A673 (cell line): ENCODE measurements around the gene FHL2. TPM values are rescaled to one million over a fixed set of nuclear protein-coding genes. Genes with fewer than 3 reads are reported as not detected.

ENCODE experiments used
- BruUV-seq: library from RNA; stranded (reverse); fragments of 400-500 nt; replicated peaks from 2 replicates; lab custom pipeline; 2021; lab: Mats Ljungman, UMichigan
- CTCF ChIA-PET: fragments of 300-600 bp; sonication (Branson Sonifier 250); formaldehyde crosslinking; loops from one replicate; lab custom pipeline; 2022; ENCODE audit warnings: antibody characterized with exemption; lab: Charles Lee
- POLR2A ChIA-PET: fragments of 300-600 bp; sonication (Branson Sonifier 250); formaldehyde crosslinking; loops from one replicate; lab custom pipeline; 2022; ENCODE audit warnings: antibody characterized with exemption; ENCODE audit not compliant: low non-redundant PET; lab: Charles Lee
- DNase-seq: peaks from one replicate; pipeline ENCODE4 v3.0.0-alpha.2; 2015; ENCODE audit warnings: low spot score
- H3K27ac ChIP-seq: fragments of 200-600 bp; sonication (generic); 2 replicates; pipeline ENCODE4 v1.5.1; 2016; ENCODE audit warnings: mixed run types, low read depth, mild to moderate bottlenecking, mixed read lengths, antibody characterized with exemption, low read length; ENCODE audit not compliant: poor library complexity, severe bottlenecking
- H3K27me3 ChIP-seq: fragments of 200-600 bp; sonication (generic); replicated peaks from 2 replicates; pipeline ENCODE4 v1.6.1; 2017; ENCODE audit warnings: mixed run types, low read depth, mild to moderate bottlenecking, mixed read lengths, antibody characterized with exemption, low read length; ENCODE audit not compliant: insufficient read depth, poor library complexity
- H3K36me3 ChIP-seq: fragments of 200-600 bp; sonication (generic); 2 replicates; pipeline ENCODE4 v1.6.1; 2016; ENCODE audit warnings: mixed run types, mild to moderate bottlenecking, mixed read lengths, antibody characterized with exemption, low read length; ENCODE audit not compliant: insufficient read depth, poor library complexity, severe bottlenecking
- H3K4me1 ChIP-seq: fragments of 200-600 bp; sonication (generic); 2 replicates; pipeline ENCODE4 v1.6.1; 2017; ENCODE audit warnings: mixed run types, mild to moderate bottlenecking, mixed read lengths, antibody characterized with exemption, low read length; ENCODE audit not compliant: insufficient read depth, poor library complexity, severe bottlenecking
- H3K4me3 ChIP-seq: fragments of 200-600 bp; sonication (generic); 2 replicates; pipeline ENCODE4 v1.5.1; 2016; ENCODE audit warnings: low read depth, mixed run types, mild to moderate bottlenecking, mixed read lengths, low read length; ENCODE audit not compliant: poor library complexity, severe bottlenecking
- H3K9me3 ChIP-seq: fragments of 200-600 bp; sonication (generic); 2 replicates; pipeline ENCODE4 v1.6.1; 2016; ENCODE audit warnings: mixed run types, low read depth, mild to moderate bottlenecking, mixed read lengths, antibody characterized with exemption, low read length; ENCODE audit not compliant: poor library complexity, severe bottlenecking
- EZH2 ChIP-seq: fragments of 200-600 bp; sonication (generic); IDR thresholded peaks from 2 replicates; pipeline ENCODE4 v1.6.1; 2017; ENCODE audit warnings: borderline replicate concordance, low read depth, mild to moderate bottlenecking, mixed read lengths, antibody characterized with exemption, low read length; ENCODE audit not compliant: poor library complexity, severe bottlenecking
- intact Hi-C: fragments of 100-400 bp; cut with micrococcal nuclease; formaldehyde crosslinking; loops from one replicate; pipeline ENCODE4 v1.10.0; 2022; ENCODE audit not compliant: unreplicated experiment
- total RNA-seq: library from RNA; stranded (reverse); gene quantifications from 2 replicates; pipeline ENCODE4 v1.2.3, GENCODE V29; 2021
- TF ChIP-seq, protein P1 (sequence below): fragments of 300-800, 200-600 bp; sonication (generic); conservative IDR thresholded peaks from 2 replicates; pipeline ENCODE4 v1.5.1; 2017; ENCODE audit warnings: low read depth, mild to moderate bottlenecking, antibody characterized with exemption, low read length, moderate library complexity, mixed read lengths

FHL2 gene
- total RNA-seq, 1 experiment from 2014 or later, result 4.7 TPM

GRCh38 chr2:105387225-105387624 is 11.6 kb downstream of the FHL2 start:
- Histone ChIP-seq H3K4me1 (no peaks in the 10 kb centered on the region), H3K27ac (no peak overlapping the region), H3K4me3 (no peak overlapping the region), H3K9me3 (no peaks in the 10 kb centered on the region), H3K36me3 (no peaks in the 10 kb centered on the region), H3K27me3 (no peaks in the 10 kb centered on the region)
- DNase-seq, result no peak
- CTCF ChIA-PET, result no interaction called here
- no peak for TF ChIP-seq EZH2
- TF ChIP-seq, protein P1, sequence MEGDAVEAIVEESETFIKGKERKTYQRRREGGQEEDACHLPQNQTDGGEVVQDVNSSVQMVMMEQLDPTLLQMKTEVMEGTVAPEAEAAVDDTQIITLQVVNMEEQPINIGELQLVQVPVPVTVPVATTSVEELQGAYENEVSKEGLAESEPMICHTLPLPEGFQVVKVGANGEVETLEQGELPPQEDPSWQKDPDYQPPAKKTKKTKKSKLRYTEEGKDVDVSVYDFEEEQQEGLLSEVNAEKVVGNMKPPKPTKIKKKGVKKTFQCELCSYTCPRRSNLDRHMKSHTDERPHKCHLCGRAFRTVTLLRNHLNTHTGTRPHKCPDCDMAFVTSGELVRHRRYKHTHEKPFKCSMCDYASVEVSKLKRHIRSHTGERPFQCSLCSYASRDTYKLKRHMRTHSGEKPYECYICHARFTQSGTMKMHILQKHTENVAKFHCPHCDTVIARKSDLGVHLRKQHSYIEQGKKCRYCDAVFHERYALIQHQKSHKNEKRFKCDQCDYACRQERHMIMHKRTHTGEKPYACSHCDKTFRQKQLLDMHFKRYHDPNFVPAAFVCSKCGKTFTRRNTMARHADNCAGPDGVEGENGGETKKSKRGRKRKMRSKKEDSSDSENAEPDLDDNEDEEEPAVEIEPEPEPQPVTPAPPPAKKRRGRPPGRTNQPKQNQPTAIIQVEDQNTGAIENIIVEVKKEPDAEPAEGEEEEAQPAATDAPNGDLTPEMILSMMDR, result no peak
- intact Hi-C loops, result no loop called here
- POLR2A ChIA-PET, result no interaction called here
- no TSS peak for BruUV-seq

GRCh38 chr2:105385731-105386540 is 12.9 kb downstream of the FHL2 start:
- DNase-seq, result no peak
- Histone ChIP-seq H3K9me3 (no peaks in the 10 kb centered on the region), H3K27me3 (no peaks in the 10 kb centered on the region), H3K4me3 (no peak overlapping the region), H3K36me3 (no peaks in the 10 kb centered on the region), H3K4me1 (no peaks in the 10 kb centered on the region), H3K27ac (no peak overlapping the region)
- CTCF ChIA-PET, result no interaction called here
- no TSS peak for BruUV-seq
- intact Hi-C loops, result no loop called here
- POLR2A ChIA-PET, result no interaction called here
- TF ChIP-seq, protein P1, result no peak
- TF ChIP-seq EZH2, result no peak

DNA sequence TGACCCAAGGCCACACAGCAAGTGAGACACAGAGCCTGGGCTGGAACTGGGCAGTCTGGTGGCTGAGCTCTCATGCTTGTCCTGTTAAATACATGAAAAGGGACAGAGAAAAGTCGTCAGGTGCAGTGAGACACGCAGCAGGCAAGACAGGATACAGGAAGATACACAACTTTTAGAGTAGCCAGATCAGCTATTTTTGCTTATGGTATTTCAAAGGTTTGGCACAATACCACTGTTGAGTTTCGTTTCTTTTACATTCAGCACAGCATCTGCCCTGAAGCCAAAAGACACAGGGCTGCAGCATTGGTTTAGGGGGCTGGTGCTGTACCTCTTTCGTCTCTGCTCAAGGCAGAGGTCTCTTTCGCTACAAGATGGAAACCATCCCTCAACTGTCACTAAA is 14.0 kb downstream of the FHL2 start:
- Histone ChIP-seq H3K4me3 (no peak overlapping the region), H3K9me3 (no peaks in the 10 kb centered on the region), H3K27me3 (no peaks in the 10 kb centered on the region), H3K4me1 (no peaks in the 10 kb centered on the region), H3K36me3 (no peaks in the 10 kb centered on the region), H3K27ac (no peak overlapping the region)
- no TSS peak for BruUV-seq
- POLR2A ChIA-PET, result no interaction called here
- DNase-seq, result no peak
- CTCF ChIA-PET, result no interaction called here
- intact Hi-C loops, result no loop called here
- no peak for TF ChIP-seq EZH2
- TF ChIP-seq, protein P1, result no peak
